ENCODE measurements around the gene PROSER2. TPM values are rescaled to one million over a fixed set of nuclear protein-coding genes. Genes with fewer than 3 reads are reported as not detected.

PROSER2 gene
- total RNA-seq, 2 donors from 2014 or later = 29.3 to 58.3 TPM

DNA sequence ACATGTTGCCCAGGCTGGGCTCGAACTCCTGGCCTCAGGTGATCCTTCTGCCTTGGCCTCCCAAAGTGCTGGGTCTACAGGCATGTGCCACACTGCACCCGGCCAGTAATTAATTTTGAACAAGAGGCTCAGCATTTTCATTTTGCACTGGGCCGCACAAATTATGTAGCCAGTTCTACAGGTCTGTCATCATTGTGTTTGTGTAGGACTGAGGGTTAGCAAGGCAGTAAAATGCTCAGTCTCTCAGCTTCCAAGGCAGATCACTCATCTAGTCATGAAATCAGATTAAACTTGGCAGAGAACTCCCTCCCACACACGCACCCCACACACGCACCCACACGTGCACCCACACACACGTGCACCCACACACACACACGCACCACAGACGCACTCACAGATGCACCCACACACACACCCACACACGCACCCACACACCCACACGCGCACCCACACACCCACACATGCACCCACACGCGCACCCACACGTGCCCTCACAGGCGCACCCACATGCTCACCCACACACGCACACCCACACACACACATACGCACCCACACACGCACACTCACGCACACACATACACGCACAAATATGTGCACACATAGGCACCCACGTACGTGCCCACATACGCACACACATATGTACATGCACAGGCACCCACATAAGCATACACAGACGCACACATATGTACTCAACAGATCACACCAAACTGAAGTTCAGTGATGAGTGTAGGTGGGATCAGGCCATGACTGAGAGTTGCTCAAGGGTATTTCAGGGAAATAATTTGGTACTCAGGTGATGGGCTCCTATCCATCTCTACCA, 27.8 kb upstream of the PROSER2 start:
- TF ChIP-seq POLR2A (IDR thresholded peaks at IDR 0.05) (no peak), CTCF (IDR thresholded peaks at IDR 0.05) (no peak)

GRCh38 chr10:11796474-11796873, 26.7 kb upstream of the PROSER2 start:
- Histone ChIP-seq H3K9me3 (no peaks in the 10 kb centered on the region), H3K4me3 (no peak overlapping the region), H3K27me3 (no peaks in the 10 kb centered on the region), H3K27ac (no peak overlapping the region), H3K4me1 (no peaks in the 10 kb centered on the region), H3K36me3 (replicated peaks in 1 of 2; ENCODE audit: insufficient read depth in 1 of 2, low read depth in 2 of 2) (no peaks in the 10 kb centered on the region)
- DNase-seq (no peak), ATAC-seq (no peak)
- 60 to 85% methylated on average over 2 of the region's 2 CpGs for WGBS, 2 donors
- intact Hi-C loops (cut with DNase I) = no loop called here
- no peak for TF ChIP-seq POLR2A (IDR thresholded peaks at IDR 0.05)
- no peak for TF ChIP-seq CTCF (IDR thresholded peaks at IDR 0.05)

More for the DNA sequence above, 27.8 kb upstream of the PROSER2 start:
- Histone ChIP-seq H3K4me1 (no peaks in the 10 kb centered on the region), H3K36me3 (replicated peaks in 1 of 2; ENCODE audit: insufficient read depth in 1 of 2, low read depth in 2 of 2) (no peaks in the 10 kb centered on the region), H3K4me3 (no peak overlapping the region), H3K9me3 (no peaks in the 10 kb centered on the region), H3K27ac (no peak overlapping the region), H3K27me3 (no peaks in the 10 kb centered on the region)
- intact Hi-C loops (cut with DNase I) = no loop called here
- DNase-seq (no peak), ATAC-seq (no peak)
- 90 to 92% methylated on average over 25 of the region's 25 CpGs for WGBS, 2 donors

- Histone ChIP-seq H3K36me3 (replicated peaks in 1 of 2; ENCODE audit: insufficient read depth in 1 of 2, low read depth in 2 of 2) (no peaks in the 10 kb centered on the region), H3K27ac (no peak overlapping the region), H3K9me3 (no peaks in the 10 kb centered on the region), H3K4me1 (no peaks in the 10 kb centered on the region), H3K4me3 (no peak overlapping the region), H3K27me3 (no peaks in the 10 kb centered on the region)
- 89 to 93% methylated on average over 10 of the region's 10 CpGs for WGBS, 2 donors
- intact Hi-C loops (cut with DNase I) = no loop called here
- DNase-seq = no peak
- no peak for ATAC-seq
- TF ChIP-seq CTCF (IDR thresholded peaks at IDR 0.05) (no peak), POLR2A (IDR thresholded peaks at IDR 0.05) (no peak)
Measured at GRCh38 chr10:11797281-11797680, 25.9 kb upstream of the PROSER2 start.

DNA sequence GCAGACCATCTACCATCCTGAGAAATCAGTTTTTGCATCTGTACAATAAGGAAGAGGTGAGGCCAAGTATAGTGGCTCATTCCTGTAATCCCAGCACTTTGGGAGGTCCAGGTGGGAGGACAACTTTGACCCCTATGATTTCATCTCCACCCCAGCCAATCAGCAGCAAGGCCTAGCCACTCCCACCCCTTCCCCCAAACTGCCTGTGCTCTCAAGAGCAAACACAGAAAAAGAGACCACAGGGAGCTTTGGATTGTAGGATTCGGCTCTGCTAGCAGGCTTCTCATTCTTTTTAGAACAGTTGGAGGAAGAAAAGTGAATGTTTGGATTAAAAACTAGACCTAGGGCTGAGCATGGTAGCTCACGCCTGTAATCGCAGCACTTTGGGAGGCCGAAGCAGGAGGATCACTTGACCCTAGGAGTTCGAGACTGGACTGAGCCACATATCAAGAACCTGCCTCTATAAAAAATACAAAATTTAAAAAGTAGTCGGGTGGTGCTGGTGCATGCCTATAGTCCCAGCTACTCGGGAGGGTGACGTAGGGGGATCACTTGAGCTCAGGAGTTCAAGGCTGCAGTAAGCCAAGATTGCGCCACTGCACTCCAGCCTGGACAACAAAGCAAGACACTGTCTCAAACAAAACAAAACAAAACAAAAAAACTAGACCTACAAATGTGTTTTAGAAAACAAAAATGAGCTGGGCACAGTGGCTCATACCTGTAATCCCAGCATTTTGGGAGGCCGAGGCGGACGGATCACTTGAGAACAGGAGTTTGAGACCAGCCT, 25.1 kb upstream of the PROSER2 start:
- no peaks in the 10 kb centered on the region for H3K27me3 ChIP-seq
- no peak for TF ChIP-seq POLR2A (IDR thresholded peaks at IDR 0.05)
- TF ChIP-seq CTCF (IDR thresholded peaks at IDR 0.05) = no peak
- WGBS, 2 donors = 82 to 84% methylated on average over 12 of the region's 12 CpGs
- DNase-seq (no peak), ATAC-seq (no peak)
- intact Hi-C loops (cut with DNase I) = no loop called here
- no peaks in the 10 kb centered on the region for H3K9me3 ChIP-seq
- no peak overlapping the region for H3K4me3 ChIP-seq
- no peaks in the 10 kb centered on the region for H3K36me3 ChIP-seq (replicated peaks in 1 of 2; ENCODE audit: insufficient read depth in 1 of 2, low read depth in 2 of 2)
- no peak overlapping the region for H3K27ac ChIP-seq
- H3K4me1 ChIP-seq = no peaks in the 10 kb centered on the region

Data from body of pancreas (tissue), 4 donors.